Stimulated activated effector memory CD8-positive, alpha-beta T cell treated with anti-CD3 and anti-CD28 coated beads, Interleukin-12 subunit alpha, Interleukin-12 subunit beta, amount 100 ng/mL, for 72 hours (primary cell): Measurements from ENCODE around the gene MACROD2.

ENCODE experiments used
- ATAC-seq: fragments of 150-1000 bp; cut with Tn5 transposase; 2 replicates; pipeline ENCODE4 v1.10.0; 2021
- DNase-seq, 2 donors: peaks; one replicate each; pipeline ENCODE4 v3.0.0; 2021 to 2022; ENCODE audit warnings: low spot score in 2 of 2
- H3K27ac Mint-ChIP-seq: one replicate; pipeline ENCODE4 v1.8.0; 2022; ENCODE audit warnings: mild to moderate bottlenecking, mixed read lengths
- H3K36me3 Mint-ChIP-seq: one replicate; pipeline ENCODE4 v1.8.0; 2022; ENCODE audit warnings: mild to moderate bottlenecking, mixed read lengths
- H3K4me1 Mint-ChIP-seq: one replicate; pipeline ENCODE4 v1.8.0; 2022; ENCODE audit warnings: mixed read lengths
- H3K4me3 Mint-ChIP-seq: one replicate; pipeline ENCODE4 v1.8.0; 2022; ENCODE audit warnings: mild to moderate bottlenecking, mixed read lengths
- H3K9me3 Mint-ChIP-seq: one replicate; pipeline ENCODE4 v1.8.0; 2022; ENCODE audit warnings: mixed read lengths

Gene MACROD2

DNA sequence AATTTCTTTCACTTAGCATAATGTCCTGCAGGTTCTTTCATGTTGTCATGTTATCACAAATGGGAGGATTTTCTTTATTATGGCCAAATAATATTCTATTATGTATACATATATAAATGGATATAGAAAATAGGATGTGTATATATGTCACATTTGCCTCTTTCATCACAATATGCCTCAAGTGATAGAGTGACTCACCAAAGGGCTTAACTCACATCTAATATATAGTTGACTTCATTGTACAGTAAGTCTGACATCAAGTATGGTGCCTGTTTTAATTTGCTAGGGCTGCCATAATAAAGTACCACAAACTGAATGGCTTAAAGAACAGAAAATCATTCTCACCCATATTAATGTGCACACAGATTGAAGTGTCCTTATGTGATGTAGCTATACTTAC lies 778.2 kb downstream of the MACROD2 start:
- ATAC-seq, result no peak
- Mint-ChIP-seq H3K4me3 (no peak overlapping the region), H3K4me1 (no peaks in the 10 kb centered on the region), H3K36me3 (no peaks in the 10 kb centered on the region), H3K27ac (no peak overlapping the region), H3K9me3 (peaks cover 9% of the 10 kb centered on the region)
- DNase-seq, result no peak

DNA sequence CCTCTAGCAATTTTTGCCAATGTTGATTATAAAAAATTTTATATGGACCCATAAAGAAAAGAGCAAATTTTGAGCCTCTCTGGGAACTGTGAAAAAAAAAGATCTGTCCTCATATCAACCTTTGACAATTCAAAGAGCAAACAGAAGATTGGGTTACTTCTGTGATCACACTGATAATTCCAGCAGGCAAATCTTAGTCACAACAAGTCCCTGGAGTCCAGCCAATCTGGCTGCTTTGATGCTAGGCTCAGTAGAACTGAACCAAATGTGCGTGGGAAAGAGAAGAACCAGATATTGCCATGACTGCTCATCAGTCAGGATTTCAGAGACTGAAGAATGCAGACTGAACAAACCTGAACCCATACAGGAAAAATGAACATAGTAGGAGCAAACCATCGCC lies 780.5 kb downstream of the MACROD2 start:
- ATAC-seq (no peak), DNase-seq (no peak)
- Mint-ChIP-seq H3K9me3 (peaks cover 9% of the 10 kb centered on the region), H3K36me3 (no peaks in the 10 kb centered on the region), H3K4me1 (no peaks in the 10 kb centered on the region), H3K4me3 (no peak overlapping the region), H3K27ac (no peak overlapping the region)

DNA sequence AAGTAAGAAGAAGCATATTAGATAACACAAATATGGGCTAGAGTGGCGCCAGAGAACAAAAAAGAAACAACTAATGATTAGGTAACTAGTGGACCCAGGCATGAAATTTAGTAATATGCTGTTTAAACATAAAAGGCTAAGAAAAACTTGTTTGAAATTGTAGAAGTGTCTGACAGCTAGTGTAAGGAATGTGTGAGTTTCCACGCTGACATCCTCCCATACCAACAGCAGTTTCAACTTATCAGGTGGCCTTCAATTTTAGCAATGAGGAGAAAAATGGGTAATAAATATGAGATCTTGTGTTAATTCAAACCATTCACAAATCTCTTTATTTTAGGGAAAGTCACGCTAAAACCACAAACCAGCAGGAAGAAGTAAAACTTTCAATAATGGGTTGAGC lies 782.3 kb downstream of the MACROD2 start:
- ATAC-seq (no peak), DNase-seq (no peak)
- Mint-ChIP-seq H3K9me3 (peaks cover 11% of the 10 kb centered on the region), H3K36me3 (no peaks in the 10 kb centered on the region), H3K27ac (no peak overlapping the region), H3K4me1 (no peaks in the 10 kb centered on the region), H3K4me3 (no peak overlapping the region)

DNA sequence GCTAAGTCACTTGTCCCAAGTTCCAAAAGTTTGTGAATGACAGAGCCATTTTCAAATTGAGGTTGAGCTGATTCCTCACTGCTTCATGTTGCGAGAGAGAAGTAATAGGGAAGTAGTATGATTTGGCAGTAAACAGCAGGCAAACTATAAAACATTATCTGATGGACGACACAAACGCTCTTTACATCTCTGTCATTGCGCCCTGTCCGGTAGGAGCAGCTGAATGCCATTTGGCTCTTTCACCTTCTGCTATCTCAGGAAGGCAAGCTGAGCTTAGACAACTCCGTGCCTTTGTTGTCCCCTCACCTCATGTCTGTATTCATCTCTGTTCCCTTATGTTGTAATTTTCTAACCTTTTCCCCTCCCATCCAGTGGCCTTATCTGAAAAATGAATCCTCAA lies 782.8 kb downstream of the MACROD2 start:
- no peak overlapping the region for H3K27ac Mint-ChIP-seq
- no peaks in the 10 kb centered on the region for H3K36me3 Mint-ChIP-seq
- no peak for DNase-seq
- no peak for ATAC-seq
- peaks cover 13% of the 10 kb centered on the region for H3K9me3 Mint-ChIP-seq
- H3K4me1 Mint-ChIP-seq, result no peaks in the 10 kb centered on the region
- H3K4me3 Mint-ChIP-seq, result no peak overlapping the region

DNA sequence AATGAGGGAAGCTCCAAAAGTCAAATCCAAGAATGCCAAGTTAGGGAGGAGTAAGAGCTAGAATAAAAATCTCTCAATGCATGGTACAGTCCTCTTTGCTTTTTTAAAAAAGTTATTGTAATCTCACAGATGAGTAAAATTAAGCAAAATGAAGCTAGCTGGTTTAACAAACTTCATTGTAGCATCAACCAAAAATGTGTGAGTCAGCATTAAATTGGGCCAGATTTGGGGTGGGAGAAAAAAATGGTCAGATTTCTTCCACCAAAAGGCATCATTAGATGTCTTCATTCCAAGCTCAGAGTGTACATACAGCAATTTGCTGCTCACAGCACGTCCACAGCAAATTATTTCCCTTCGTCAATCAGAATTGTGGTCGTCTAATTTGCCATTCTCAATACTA lies 783.6 kb downstream of the MACROD2 start:
- no peaks in the 10 kb centered on the region for H3K36me3 Mint-ChIP-seq
- no peaks in the 10 kb centered on the region for H3K4me1 Mint-ChIP-seq
- H3K9me3 Mint-ChIP-seq, result peaks cover 13% of the 10 kb centered on the region
- ATAC-seq (no peak), DNase-seq (no peak)
- no peak overlapping the region for H3K27ac Mint-ChIP-seq
- H3K4me3 Mint-ChIP-seq, result no peak overlapping the region

DNA sequence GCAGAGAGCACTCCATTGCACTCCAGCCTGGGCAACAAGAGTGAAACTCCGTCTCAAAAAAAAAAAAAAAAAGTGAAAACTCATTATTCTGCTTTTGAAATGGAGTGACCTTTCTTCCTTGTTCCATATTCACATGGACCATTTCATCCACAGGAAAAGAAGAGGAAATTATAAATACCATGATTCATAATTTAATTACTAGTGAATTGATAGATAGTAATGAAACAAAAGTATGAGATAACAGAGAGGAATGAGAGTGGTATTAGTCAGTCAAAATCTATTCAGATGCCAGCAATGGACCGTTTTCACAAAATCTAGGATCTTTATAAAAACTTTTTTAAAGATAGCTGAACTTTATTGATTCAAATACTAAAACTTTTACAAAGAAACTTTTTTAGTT lies 785.2 kb downstream of the MACROD2 start:
- DNase-seq (no peak), ATAC-seq (no peak)
- no peak overlapping the region for H3K27ac Mint-ChIP-seq
- H3K4me1 Mint-ChIP-seq, result no peaks in the 10 kb centered on the region
- H3K4me3 Mint-ChIP-seq, result no peak overlapping the region
- H3K36me3 Mint-ChIP-seq, result no peaks in the 10 kb centered on the region
- peaks cover 8% of the 10 kb centered on the region for H3K9me3 Mint-ChIP-seq

DNA sequence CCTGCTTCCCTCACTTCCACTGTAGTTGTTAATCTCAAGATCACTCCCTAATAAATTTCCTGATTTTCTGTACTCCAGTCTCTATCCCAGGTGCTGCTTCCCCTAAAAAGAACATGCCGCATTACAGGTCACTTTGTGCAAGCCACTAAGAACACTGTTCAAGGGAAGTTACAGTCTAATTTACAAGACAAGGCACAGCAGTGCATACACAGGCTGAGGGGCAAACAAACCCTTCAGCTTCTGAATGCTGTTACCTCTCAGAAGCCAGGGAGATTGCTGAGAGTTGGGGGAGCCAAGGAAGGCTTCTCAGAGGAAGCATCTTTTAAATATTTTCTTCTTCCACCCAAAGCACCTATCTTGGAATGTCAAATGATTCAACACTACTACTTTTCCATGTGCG lies 787.4 kb downstream of the MACROD2 start:
- Mint-ChIP-seq H3K4me3 (no peak overlapping the region), H3K4me1 (no peaks in the 10 kb centered on the region), H3K36me3 (no peaks in the 10 kb centered on the region), H3K9me3 (peaks cover 13% of the 10 kb centered on the region), H3K27ac (no peak overlapping the region)
- no peak for DNase-seq
- ATAC-seq, result no peak

DNA sequence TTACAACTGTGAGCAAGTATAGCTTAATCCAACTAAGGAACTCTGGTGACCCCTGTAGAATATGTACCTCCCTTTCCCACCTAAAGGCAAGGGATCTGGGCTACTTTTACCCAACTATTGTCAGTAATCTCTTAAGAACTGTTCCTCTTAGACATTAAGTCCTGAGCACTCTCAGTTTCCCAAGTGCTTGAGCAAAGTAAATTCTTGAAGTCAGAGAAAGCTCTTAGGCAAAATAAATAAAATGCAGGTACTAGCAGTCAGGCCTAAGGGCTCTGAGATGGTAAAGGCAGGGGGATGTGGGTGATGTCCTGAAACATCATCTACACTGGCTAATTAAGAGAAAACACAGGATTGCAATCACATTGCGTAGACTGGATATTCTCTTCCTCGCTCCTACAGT lies 788.5 kb downstream of the MACROD2 start:
- no peaks in the 10 kb centered on the region for H3K36me3 Mint-ChIP-seq
- H3K9me3 Mint-ChIP-seq, result peaks cover 16% of the 10 kb centered on the region
- no peak for DNase-seq
- no peak overlapping the region for H3K4me3 Mint-ChIP-seq
- ATAC-seq, result no peak
- H3K27ac Mint-ChIP-seq, result no peak overlapping the region
- no peaks in the 10 kb centered on the region for H3K4me1 Mint-ChIP-seq

DNA sequence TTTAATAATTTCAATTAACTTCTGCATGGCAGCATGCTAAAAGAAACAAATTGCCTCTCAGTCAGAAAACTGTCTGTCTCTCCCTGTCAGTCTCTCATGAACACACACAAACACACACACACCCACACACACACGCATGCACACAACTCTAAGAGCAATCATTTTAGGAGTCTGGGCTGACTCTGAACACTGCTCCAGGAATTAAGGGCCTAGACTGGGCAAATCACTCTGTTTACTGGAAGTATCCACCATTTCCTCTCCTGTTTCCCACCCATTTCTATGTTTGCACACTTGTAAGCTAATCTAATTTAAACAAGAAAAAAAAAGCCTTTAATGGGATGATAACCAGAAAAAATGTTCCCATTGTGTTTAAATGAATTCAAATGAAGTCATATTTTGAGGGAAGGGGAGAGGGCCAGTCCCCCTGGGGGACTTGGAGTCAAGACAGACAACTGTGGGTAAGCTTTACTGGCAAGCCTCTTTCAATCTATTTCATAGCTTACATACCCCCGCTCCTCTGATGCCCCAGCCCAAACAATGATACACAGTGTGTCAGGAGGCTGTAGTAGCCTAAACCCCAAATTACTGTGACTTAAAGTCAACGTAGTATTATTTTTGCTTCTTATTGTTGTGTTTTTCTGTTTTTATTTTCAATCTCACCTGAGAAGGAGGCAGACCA lies 789.9 kb downstream of the MACROD2 start:
- H3K27ac Mint-ChIP-seq, result no peak overlapping the region
- DNase-seq, result no peak
- no peak for ATAC-seq
- H3K4me3 Mint-ChIP-seq, result no peak overlapping the region
- H3K36me3 Mint-ChIP-seq, result no peaks in the 10 kb centered on the region
- H3K4me1 Mint-ChIP-seq, result no peaks in the 10 kb centered on the region
- H3K9me3 Mint-ChIP-seq, result peaks cover 16% of the 10 kb centered on the region

DNA sequence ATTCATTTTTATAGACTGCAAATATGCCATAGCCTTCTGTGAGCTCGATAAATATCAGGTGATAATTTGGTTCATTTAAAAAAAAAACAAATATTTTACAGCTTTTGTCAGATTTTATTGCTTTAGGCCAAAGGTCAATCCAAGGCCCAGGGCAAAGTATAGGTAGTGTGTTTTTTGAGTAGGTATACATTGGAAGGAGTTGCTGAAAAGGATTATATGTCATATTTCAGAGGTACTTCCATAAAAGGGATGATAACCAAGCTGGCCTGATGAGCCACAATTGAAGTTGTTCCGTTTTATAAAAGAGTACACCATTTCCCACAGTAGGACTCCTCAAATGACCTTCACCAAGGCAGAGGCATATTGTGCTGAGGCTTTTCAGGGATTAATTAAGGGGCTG lies 794.9 kb downstream of the MACROD2 start:
- no peak overlapping the region for H3K4me3 Mint-ChIP-seq
- no peaks in the 10 kb centered on the region for H3K36me3 Mint-ChIP-seq
- H3K9me3 Mint-ChIP-seq, result peaks cover 16% of the 10 kb centered on the region
- DNase-seq, result no peak
- no peak for ATAC-seq
- no peak overlapping the region for H3K27ac Mint-ChIP-seq
- H3K4me1 Mint-ChIP-seq, result no peaks in the 10 kb centered on the region

DNA sequence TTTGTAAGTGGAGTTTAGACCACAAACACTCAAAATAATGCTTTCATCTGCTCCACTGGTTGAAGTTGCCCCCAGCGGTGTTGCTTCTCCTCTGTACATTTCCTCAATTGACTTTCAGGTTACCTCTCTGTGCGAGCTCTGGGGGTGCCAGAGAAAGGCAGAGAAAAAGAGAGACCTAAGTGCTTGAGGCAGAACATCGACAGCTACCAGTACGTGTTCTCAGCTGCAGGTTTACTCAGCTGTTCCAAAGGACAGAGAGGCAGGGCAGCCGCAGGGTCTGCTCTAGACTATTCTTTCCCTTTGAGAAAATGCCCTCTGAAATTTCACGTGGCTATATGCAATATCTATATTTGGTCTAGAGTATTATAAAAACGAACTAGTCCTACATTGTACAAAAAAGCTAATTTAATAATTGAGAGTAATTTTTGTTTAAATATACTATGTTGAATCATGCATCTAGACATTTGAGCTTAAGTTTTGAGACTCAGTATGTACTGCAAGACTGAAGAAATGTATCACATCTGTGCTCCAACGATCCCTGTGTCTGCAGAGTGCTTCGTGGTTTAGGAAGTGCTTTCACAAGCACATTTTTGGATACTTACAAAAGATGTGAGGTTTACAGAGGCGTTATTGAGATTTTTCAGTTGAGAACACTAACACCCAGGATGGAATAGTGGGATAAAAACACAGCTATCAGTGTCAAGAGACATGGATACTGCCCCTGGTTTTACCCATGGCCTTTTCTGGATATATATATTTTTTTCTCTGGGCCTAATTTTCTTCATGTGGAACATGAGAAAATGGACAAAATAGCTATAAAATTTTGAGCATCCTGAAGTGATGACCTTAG lies 795.7 kb downstream of the MACROD2 start:
- no peak overlapping the region for H3K27ac Mint-ChIP-seq
- no peaks in the 10 kb centered on the region for H3K36me3 Mint-ChIP-seq
- H3K9me3 Mint-ChIP-seq, result peaks cover 14% of the 10 kb centered on the region
- H3K4me3 Mint-ChIP-seq, result no peak overlapping the region
- DNase-seq (no peak), ATAC-seq (no peak)
- no peaks in the 10 kb centered on the region for H3K4me1 Mint-ChIP-seq

DNA sequence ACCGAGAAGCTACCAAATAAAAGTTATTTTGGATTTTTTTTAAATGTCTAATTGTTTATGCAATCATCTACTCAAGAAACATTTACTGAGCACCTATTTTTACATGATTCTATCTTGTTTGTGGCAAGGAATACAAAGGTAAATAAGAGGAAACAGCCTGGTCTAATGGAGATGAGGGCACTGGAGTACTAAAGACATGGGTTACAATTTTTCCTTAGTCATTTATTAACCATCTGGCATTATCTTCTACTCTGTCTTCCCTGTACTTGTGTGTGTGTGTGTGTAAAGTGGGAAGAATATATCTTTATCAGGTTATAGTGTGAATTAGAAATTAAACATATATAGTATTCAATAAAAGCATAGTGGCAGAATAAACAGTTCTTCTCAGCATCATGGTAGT lies 797.6 kb downstream of the MACROD2 start:
- peaks cover 19% of the 10 kb centered on the region for H3K9me3 Mint-ChIP-seq
- H3K36me3 Mint-ChIP-seq, result no peaks in the 10 kb centered on the region
- H3K27ac Mint-ChIP-seq, result no peak overlapping the region
- no peaks in the 10 kb centered on the region for H3K4me1 Mint-ChIP-seq
- no peak for DNase-seq
- ATAC-seq, result no peak
- H3K4me3 Mint-ChIP-seq, result no peak overlapping the region

DNA sequence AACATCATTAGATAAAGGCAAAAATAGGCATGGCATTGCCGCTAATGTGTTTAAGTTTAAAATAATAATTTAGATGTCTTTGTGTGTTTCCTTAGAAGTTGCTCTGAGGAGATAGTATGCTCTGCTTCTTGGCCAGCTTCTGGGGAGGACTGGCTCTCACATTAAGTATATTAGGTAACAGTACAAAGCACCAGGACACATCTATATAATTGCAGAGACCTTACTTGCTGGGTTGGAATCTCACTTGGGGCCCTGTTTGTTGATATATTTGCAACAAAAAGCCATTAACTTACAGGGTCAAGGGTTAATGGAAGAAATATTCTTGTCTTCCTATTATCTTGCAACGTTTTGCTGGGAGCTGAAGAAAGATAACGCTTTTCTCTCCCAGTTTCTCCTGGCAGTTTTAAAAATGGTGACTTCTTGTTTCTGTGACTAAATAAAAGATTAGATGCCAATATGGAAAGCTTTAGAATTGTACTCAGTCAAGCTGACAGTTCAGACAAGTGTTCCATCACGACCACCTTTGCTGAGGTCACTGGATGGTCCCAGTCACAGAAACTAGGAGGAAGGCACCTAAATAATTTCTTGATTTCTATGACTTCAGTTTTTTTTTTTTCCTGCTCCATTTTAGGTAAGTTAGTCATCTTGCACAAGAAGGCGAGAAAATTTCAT lies 804.4 kb downstream of the MACROD2 start:
- Mint-ChIP-seq H3K9me3 (peaks cover 14% of the 10 kb centered on the region), H3K4me1 (no peaks in the 10 kb centered on the region), H3K36me3 (no peaks in the 10 kb centered on the region), H3K4me3 (no peak overlapping the region), H3K27ac (no peak overlapping the region)
- ATAC-seq, result no peak
- DNase-seq, result no peak

DNA sequence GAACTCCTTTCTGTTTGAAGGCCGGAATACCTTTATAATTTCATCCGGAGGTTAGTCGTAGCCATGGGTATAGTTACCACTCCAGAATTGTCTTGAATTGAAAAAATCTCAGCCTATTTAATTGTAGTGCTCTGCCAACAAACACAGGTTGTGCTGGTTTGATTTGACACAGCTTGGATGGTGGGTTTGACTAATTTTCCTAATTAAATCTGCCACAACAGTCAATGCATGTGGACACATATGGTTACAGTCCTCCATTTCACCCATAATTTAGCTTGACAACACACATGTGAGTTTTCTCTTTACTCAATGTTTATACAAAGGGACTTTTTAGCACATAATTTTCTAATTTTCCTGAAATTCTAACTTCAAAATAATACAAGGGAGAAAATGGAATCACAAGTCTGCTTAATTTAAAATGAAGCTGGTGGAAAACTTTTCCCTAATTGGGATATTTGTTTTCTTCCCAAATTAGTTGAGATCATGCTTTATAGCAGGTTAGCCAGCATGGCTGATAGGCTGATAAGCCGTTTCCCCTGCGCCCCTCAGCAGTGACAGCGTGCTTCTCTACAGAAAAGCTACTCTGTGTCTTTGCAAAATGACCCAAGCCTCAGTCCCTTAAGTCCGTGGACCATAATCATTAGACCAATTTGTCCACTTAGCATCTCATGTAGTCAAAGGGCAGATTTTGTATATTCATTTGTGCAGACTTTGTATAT lies 805.5 kb downstream of the MACROD2 start:
- no peak for ATAC-seq
- H3K4me3 Mint-ChIP-seq, result no peak overlapping the region
- H3K36me3 Mint-ChIP-seq, result no peaks in the 10 kb centered on the region
- H3K9me3 Mint-ChIP-seq, result peaks cover 10% of the 10 kb centered on the region
- no peaks in the 10 kb centered on the region for H3K4me1 Mint-ChIP-seq
- no peak for DNase-seq
- no peak overlapping the region for H3K27ac Mint-ChIP-seq

DNA sequence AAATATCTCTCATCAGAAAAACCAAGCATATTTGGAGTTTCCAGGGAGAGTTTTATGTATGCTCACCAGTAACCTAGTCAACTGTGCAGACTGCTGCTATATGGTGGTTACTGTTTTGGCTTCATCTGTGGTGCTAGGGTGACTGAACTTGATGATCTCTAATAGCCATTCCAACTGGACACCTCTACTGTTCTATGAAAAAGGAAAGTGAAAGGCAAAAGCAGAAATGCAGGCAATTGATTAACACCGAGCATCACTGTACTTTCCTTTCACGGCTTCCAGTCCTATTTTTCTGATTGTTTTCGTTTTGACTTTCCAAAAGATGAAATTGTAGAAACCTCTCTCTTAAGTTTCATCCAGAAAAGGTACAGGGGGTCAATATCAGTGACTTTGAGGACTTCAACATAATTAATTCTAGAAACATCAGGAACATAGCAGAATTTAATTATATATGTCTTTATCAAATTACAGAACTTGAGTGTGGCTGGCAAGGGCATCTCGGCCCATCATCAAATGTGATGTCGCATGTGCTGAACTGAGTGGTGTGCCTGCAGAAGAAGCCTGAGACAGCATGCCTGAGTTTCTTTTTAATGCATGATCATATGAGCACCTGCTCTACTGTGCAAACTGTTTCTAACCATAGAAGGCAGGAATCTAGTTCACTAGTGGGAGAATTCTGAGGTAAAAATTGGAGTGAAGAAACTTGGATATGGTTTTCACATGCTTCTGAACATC lies 806.4 kb downstream of the MACROD2 start:
- no peaks in the 10 kb centered on the region for H3K4me1 Mint-ChIP-seq

More for the DNA sequence above, 806.4 kb downstream of the MACROD2 start:
- DNase-seq (no peak), ATAC-seq (no peak)
- Mint-ChIP-seq H3K36me3 (no peaks in the 10 kb centered on the region), H3K27ac (no peak overlapping the region), H3K4me3 (no peak overlapping the region), H3K9me3 (peaks cover 11% of the 10 kb centered on the region)
